Activated CD8-positive, alpha-beta T cell treated with anti-CD3 and anti-CD28 coated beads for 36 hours (primary cell): ENCODE data around the gene EIF2B5. TPM values are rescaled to one million over a fixed set of nuclear protein-coding genes. Genes with fewer than 3 reads are reported as not detected.
"Not testable (repeated sequence)": the region's sequence is repeated elsewhere in the genome, so short reads cannot be mapped to it uniquely, and the experiment has no call there.

Experiments used
- ATAC-seq: fragments of 200-7000 bp; cut with Tn5 transposase; one replicate; pipeline ENCODE4 v1.10.0; 2021; ENCODE audit warnings: mild to moderate bottlenecking, moderate library complexity
- CTCF ChIA-PET: fragments of 350-600 bp; sonication (Branson Sonifier 250); formaldehyde crosslinking; loops from one replicate; lab custom pipeline; 2021; ENCODE audit warnings: antibody characterized with exemption; lab: Charles Lee
- POLR2A ChIA-PET: fragments of 350-600 bp; sonication (Branson Sonifier 250); formaldehyde crosslinking; loops from one replicate; lab custom pipeline; 2021; ENCODE audit warnings: antibody characterized with exemption; lab: Charles Lee
- DNase-seq: peaks from one replicate; pipeline ENCODE4 v3.0.0-alpha.2; 2020
- H3K27ac Mint-ChIP-seq: one replicate; pipeline ENCODE4 v1.8.0; 2021; ENCODE audit warnings: mild to moderate bottlenecking, mixed read lengths
- H3K27me3 Mint-ChIP-seq: one replicate; pipeline ENCODE4 v1.8.0; 2021; ENCODE audit warnings: mixed read lengths
- H3K36me3 Mint-ChIP-seq: one replicate; pipeline ENCODE4 v1.8.0; 2021; ENCODE audit warnings: low read depth, mixed read lengths
- H3K4me1 Mint-ChIP-seq: one replicate; pipeline ENCODE4 v1.8.0; 2021; ENCODE audit warnings: low read depth, mixed read lengths
- H3K4me3 Mint-ChIP-seq: one replicate; pipeline ENCODE4 v1.8.0; 2021; ENCODE audit warnings: mild to moderate bottlenecking, moderate library complexity, mixed read lengths
- H3K9me3 Mint-ChIP-seq: one replicate; pipeline ENCODE4 v1.8.0; 2021; ENCODE audit warnings: mixed read lengths
- CTCF ChIP-seq: fragments of 200-600 bp; IDR thresholded peaks from one replicate; pipeline ENCODE4 v1.8.0; 2022; ENCODE audit warnings: antibody characterized with exemption, mild to moderate bottlenecking
- intact Hi-C: fragments of 100-400 bp; cut with micrococcal nuclease; formaldehyde crosslinking; loops from one replicate; pipeline ENCODE4 v1.10.0; 2022
- total RNA-seq, 2 experiments: library from RNA; stranded (reverse); gene quantifications; one replicate each; pipeline ENCODE4 v1.2.3, GENCODE V29; 2021

EIF2B5 gene
- total RNA-seq, 2 experiments from 2014 or later: 59.9 to 64.0 TPM

- POLR2A ChIA-PET: interaction anchor here (2.3 kb wide), 1 partner anchor 13 kb away, joined by 8 read pairs; the partner anchor contains the start of gene EIF2B5
- DNase-seq: no peak
- CTCF ChIA-PET: interaction anchor here (1.2 kb wide), 1 partner anchor 101 kb away, joined by 3 read pairs; the partner anchor contains the start of gene EEF1AKMT4
- Mint-ChIP-seq H3K4me3 (no peak overlapping the region), H3K4me1 (no peaks in the 10 kb centered on the region), H3K9me3 (no peaks in the 10 kb centered on the region), H3K27me3 (no peaks in the 10 kb centered on the region), H3K36me3 (peaks cover 10% of the 10 kb centered on the region), H3K27ac (no peak overlapping the region)
- no peak for ATAC-seq
- TF ChIP-seq CTCF: no peak
- intact Hi-C loops: no loop called here
Observed at GRCh38 chr3:184149123-184149522, 14.0 kb downstream of the EIF2B5 start.

- DNase-seq, H3K27ac Mint-ChIP-seq, H3K27me3 Mint-ChIP-seq, H3K4me3 Mint-ChIP-seq, H3K4me1 Mint-ChIP-seq, H3K9me3 Mint-ChIP-seq, ATAC-seq, H3K36me3 Mint-ChIP-seq, intact Hi-C loops: not testable (repeated sequence)
- CTCF ChIA-PET: interaction anchor here (1.2 kb wide), 1 partner anchor 100 kb away, joined by 3 read pairs; the partner anchor contains the start of gene EEF1AKMT4
- POLR2A ChIA-PET: interaction anchor here (2.3 kb wide), 1 partner anchor 14 kb away, joined by 8 read pairs; the partner anchor contains the start of gene EIF2B5
Observed at GRCh38 chr3:184149770-184150169, 14.6 kb downstream of the EIF2B5 start.

- no peak for TF ChIP-seq CTCF
- H3K4me3 Mint-ChIP-seq: peak within 1 kb of the TSS; percentile 96
- POLR2A ChIA-PET: interaction anchor here (0.7 to 1.8 kb wide), 4 partner anchors 10 to 19 kb away, joined by 3 to 10 read pairs (median 4); no protein-coding TSS in a partner anchor
Observed at GRCh38 chr3:184154885-184155643, 19.9 kb downstream of the EIF2B5 start, which contains the start of gene DVL3. TSS of gene DVL3 (plus strand) at chr3:184155377. CDS start at chr3:184155636, 259 bp downstream.

GRCh38 chr3:184155644-184156521 lies 20.7 kb downstream of the EIF2B5 start:
- H3K4me1 Mint-ChIP-seq: peaks cover 21% of the 10 kb centered on the region
- H3K27me3 Mint-ChIP-seq: no peaks in the 10 kb centered on the region
- CTCF ChIA-PET: interaction anchor here (0.9 to 1.6 kb wide), 5 partner anchors 10 to 94 kb away, joined by 3 to 5 read pairs (median 4); partner anchors contain the start of genes AP2M1 and EEF1AKMT4
- ATAC-seq (peak; percentile 50), DNase-seq (peak; percentile 66)
- peak overlapping the region; percentile 96 for H3K4me3 Mint-ChIP-seq
- H3K27ac Mint-ChIP-seq: peak overlapping the region; percentile 82
- TF ChIP-seq CTCF: no peak
- POLR2A ChIA-PET: interaction anchor here (0.7 to 1.8 kb wide), 7 partner anchors 8 to 356 kb away, joined by 3 to 10 read pairs (median 3); partner anchors contain the start of gene EIF2B5
- intact Hi-C loops: no loop called here
- H3K9me3 Mint-ChIP-seq: no peaks in the 10 kb centered on the region
- peaks cover 4% of the 10 kb centered on the region for H3K36me3 Mint-ChIP-seq

More at GRCh38 chr3:184154885-184155643, 19.9 kb downstream of the EIF2B5 start, which contains the start of gene DVL3:
- ATAC-seq (peak; percentile 74), DNase-seq (peak; percentile 38)
- intact Hi-C loops: no loop called here
- CTCF ChIA-PET: interaction anchor here (0.9 to 1.5 kb wide), 3 partner anchors 10 to 73 kb away, joined by 3 to 5 read pairs (median 3); partner anchors contain the start of gene AP2M1
- Mint-ChIP-seq H3K9me3 (no peaks in the 10 kb centered on the region), H3K36me3 (peaks cover 4% of the 10 kb centered on the region), H3K27me3 (no peaks in the 10 kb centered on the region), H3K27ac (peak within 1 kb of the TSS; percentile 82), H3K4me1 (peaks cover 16% of the 10 kb centered on the region)
